Neural cell (in vitro differentiated cells): ENCODE measurements around the gene SLCO3A1. TPM values are rescaled to one million over a fixed set of nuclear protein-coding genes. Genes with fewer than 3 reads are reported as not detected.

Source experiments
- H2AFZ ChIP-seq: fragments of 200-600, 300-800 bp; sonication (generic), shearing (Covaris generic); 2 replicates; pipeline ENCODE4 v1.6.0; 2014; ENCODE audit warnings: low read depth, mild to moderate bottlenecking, antibody characterized with exemption, low read length, moderate library complexity
- H3F3A ChIP-seq: fragments of 200-600 bp; shearing (Covaris generic); 2 replicates; pipeline ENCODE4 v1.6.1; 2016; ENCODE audit warnings: mild to moderate bottlenecking, moderate library complexity, mixed read lengths, antibody characterized with exemption, low read length; ENCODE audit not compliant: insufficient read depth, poor library complexity, severe bottlenecking
- H3K27ac ChIP-seq: fragments of 200-600, 300-800 bp; sonication (generic), shearing (Covaris generic); 2 replicates; pipeline ENCODE4 v1.5.1; 2014; ENCODE audit warnings: mild to moderate bottlenecking, low read length, moderate library complexity
- H3K27me3 ChIP-seq: fragments of 300-800, 200-600 bp; sonication (generic), shearing (Covaris generic); 2 replicates; pipeline ENCODE4 v1.6.0; 2014; ENCODE audit warnings: mild to moderate bottlenecking, low read depth, low read length, moderate library complexity; ENCODE audit not compliant: insufficient read depth
- H3K36me3 ChIP-seq: fragments of 300-800, 200-600 bp; sonication (generic), shearing (Covaris generic); 2 replicates; pipeline ENCODE4 v1.5.1; 2014; ENCODE audit warnings: mild to moderate bottlenecking, antibody characterized with exemption, low read length, moderate library complexity; ENCODE audit not compliant: insufficient read depth
- H3K4me2 ChIP-seq: fragments of 300-800, 200-600 bp; sonication (generic), shearing (Covaris generic); 2 replicates; pipeline ENCODE4 v1.6.0; 2014; ENCODE audit warnings: mild to moderate bottlenecking, low read length
- H3K4me3 ChIP-seq: fragments of 300-800, 200-600 bp; sonication (generic), shearing (Covaris generic); 2 replicates; pipeline ENCODE4 v1.5.1; 2014; ENCODE audit warnings: mild to moderate bottlenecking, low read length, moderate library complexity
- H3K79me2 ChIP-seq: fragments of 200-600 bp; shearing (Covaris generic); replicated peaks from 2 replicates; pipeline ENCODE4 v1.6.0; 2014; ENCODE audit warnings: mild to moderate bottlenecking, low read length, moderate library complexity; ENCODE audit not compliant: insufficient read depth
- H3K9ac ChIP-seq: fragments of 300-800, 200-600 bp; sonication (generic), shearing (Covaris generic); 2 replicates; pipeline ENCODE4 v1.6.1; 2016; ENCODE audit warnings: mild to moderate bottlenecking, low read length, mixed read lengths
- H3K9me2 ChIP-seq: fragments of 200-600 bp; shearing (Covaris generic); 2 replicates; pipeline ENCODE4 v1.6.1; 2016; ENCODE audit warnings: mild to moderate bottlenecking, low read length, mixed read lengths; ENCODE audit not compliant: insufficient read depth
- H3K9me3 ChIP-seq: fragments of 200-600, 300-800 bp; sonication (generic), shearing (Covaris generic); 2 replicates; pipeline ENCODE4 v1.6.1; 2016; ENCODE audit warnings: mild to moderate bottlenecking, mixed run types, low read length, moderate library complexity, mixed read lengths
- H4K20me1 ChIP-seq: fragments of 200-600 bp; shearing (Covaris generic); 2 replicates; pipeline ENCODE4 v1.6.1; 2016; ENCODE audit warnings: mild to moderate bottlenecking, mixed run types; ENCODE audit not compliant: insufficient read depth
- EP300 ChIP-seq: fragments of 450-650 bp; conservative IDR thresholded peaks from 2 replicates; pipeline ENCODE4 v1.6.1; 2014; ENCODE audit warnings: antibody characterized with exemption, mild to moderate bottlenecking, moderate library complexity; ENCODE audit not compliant: poor library complexity, severe bottlenecking
- EZH2 ChIP-seq: fragments of 200-600, 300-800 bp; shearing (Covaris generic), sonication (generic); IDR thresholded peaks from 2 replicates; pipeline ENCODE4 v1.6.1; 2014; ENCODE audit warnings: antibody characterized with exemption, low read length, borderline replicate concordance, mild to moderate bottlenecking; ENCODE audit not compliant: insufficient read depth, poor library complexity, severe bottlenecking
- MXI1 ChIP-seq: fragments of 450-650 bp; conservative IDR thresholded peaks from 2 replicates; pipeline ENCODE4 v1.6.1; 2014; ENCODE audit warnings: antibody characterized with exemption, mild to moderate bottlenecking; ENCODE audit not compliant: poor library complexity, severe bottlenecking
- POLR2AphosphoS5 ChIP-seq: IDR thresholded peaks from 2 replicates; pipeline ENCODE4 v1.6.1; 2012
- RAD21 ChIP-seq: fragments of 450-650 bp; conservative IDR thresholded peaks from 2 replicates; pipeline ENCODE4 v1.6.1; 2014; ENCODE audit warnings: antibody characterized with exemption, mild to moderate bottlenecking, moderate library complexity
- REST ChIP-seq: IDR thresholded peaks from 2 replicates; pipeline ENCODE4 v1.6.1; 2012; ENCODE audit warnings: borderline replicate concordance
- SMC3 ChIP-seq: fragments of 450-650 bp; conservative IDR thresholded peaks from 2 replicates; pipeline ENCODE4 v1.6.1; 2014; ENCODE audit warnings: antibody characterized with exemption, mild to moderate bottlenecking, moderate library complexity; ENCODE audit not compliant: poor library complexity
- TAF1 ChIP-seq: IDR thresholded peaks from 2 replicates; pipeline ENCODE4 v1.6.1; 2012; ENCODE audit warnings: low read depth
- polyA plus RNA-seq: library from polyadenylated mRNA; depleted of rRNA; stranded (reverse); fragments of >200 nt; gene quantifications from 2 replicates; pipeline ENCODE4 v1.2.3, GENCODE V29; 2014
- TF ChIP-seq, protein P1 (sequence below): fragments of 450-650 bp; IDR thresholded peaks from 2 replicates; pipeline ENCODE4 v1.5.1; 2014; ENCODE audit warnings: antibody characterized with exemption, mild to moderate bottlenecking, moderate library complexity; ENCODE audit not compliant: poor library complexity, severe bottlenecking

SLCO3A1 gene
- polyA plus RNA-seq, 1 donor from 2014 or later = 14.2 TPM

- Histone ChIP-seq H4K20me1 (no peaks in the 10 kb centered on the region), H3K9me3 (no peaks in the 10 kb centered on the region), H3F3A (no peaks in the 10 kb centered on the region), H3K27me3 (no peaks in the 10 kb centered on the region), H3K9me2 (no peaks in the 10 kb centered on the region), H3K36me3 (no peaks in the 10 kb centered on the region), H3K27ac (no peak overlapping the region), H2AFZ (no peak overlapping the region), H3K9ac (no peak overlapping the region), H3K79me2 (peaks cover 5% of the 10 kb centered on the region), H3K4me3 (no peak overlapping the region), H3K4me2 (no peak overlapping the region)
- no peak for TF ChIP-seq TAF1
- no peak for TF ChIP-seq MXI1
These were observed 180.7 kb downstream of the SLCO3A1 start for GRCh38 chr15:92034227-92034626.

DNA sequence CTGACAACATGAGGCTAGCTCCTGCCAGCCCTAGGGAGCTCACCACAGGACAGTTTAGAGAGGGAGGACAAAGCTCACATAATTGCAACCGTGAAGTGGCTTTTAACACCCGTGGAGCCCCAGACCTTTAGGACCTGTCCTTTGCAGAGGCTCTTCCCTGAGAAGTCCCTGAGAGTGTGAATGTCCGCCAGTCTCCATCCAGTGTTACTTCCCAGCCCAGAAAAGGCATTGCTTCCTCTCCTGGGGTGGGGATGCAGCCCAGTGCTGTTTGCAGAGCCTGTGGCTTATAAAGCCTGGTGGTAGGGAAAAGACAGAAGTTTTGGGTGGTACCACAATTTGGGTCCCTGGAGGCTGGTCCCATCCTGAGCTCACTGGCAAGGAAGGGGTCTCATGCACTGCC, 182.0 kb downstream of the SLCO3A1 start:
- Histone ChIP-seq H4K20me1 (no peaks in the 10 kb centered on the region), H3K79me2 (peaks cover 5% of the 10 kb centered on the region), H3K4me3 (no peak overlapping the region), H3K9ac (no peak overlapping the region), H3K9me3 (no peaks in the 10 kb centered on the region), H2AFZ (no peak overlapping the region), H3K36me3 (no peaks in the 10 kb centered on the region), H3K9me2 (no peaks in the 10 kb centered on the region), H3K27ac (no peak overlapping the region), H3K27me3 (no peaks in the 10 kb centered on the region), H3K4me2 (no peak overlapping the region), H3F3A (no peaks in the 10 kb centered on the region)
- TF ChIP-seq, protein P1, sequence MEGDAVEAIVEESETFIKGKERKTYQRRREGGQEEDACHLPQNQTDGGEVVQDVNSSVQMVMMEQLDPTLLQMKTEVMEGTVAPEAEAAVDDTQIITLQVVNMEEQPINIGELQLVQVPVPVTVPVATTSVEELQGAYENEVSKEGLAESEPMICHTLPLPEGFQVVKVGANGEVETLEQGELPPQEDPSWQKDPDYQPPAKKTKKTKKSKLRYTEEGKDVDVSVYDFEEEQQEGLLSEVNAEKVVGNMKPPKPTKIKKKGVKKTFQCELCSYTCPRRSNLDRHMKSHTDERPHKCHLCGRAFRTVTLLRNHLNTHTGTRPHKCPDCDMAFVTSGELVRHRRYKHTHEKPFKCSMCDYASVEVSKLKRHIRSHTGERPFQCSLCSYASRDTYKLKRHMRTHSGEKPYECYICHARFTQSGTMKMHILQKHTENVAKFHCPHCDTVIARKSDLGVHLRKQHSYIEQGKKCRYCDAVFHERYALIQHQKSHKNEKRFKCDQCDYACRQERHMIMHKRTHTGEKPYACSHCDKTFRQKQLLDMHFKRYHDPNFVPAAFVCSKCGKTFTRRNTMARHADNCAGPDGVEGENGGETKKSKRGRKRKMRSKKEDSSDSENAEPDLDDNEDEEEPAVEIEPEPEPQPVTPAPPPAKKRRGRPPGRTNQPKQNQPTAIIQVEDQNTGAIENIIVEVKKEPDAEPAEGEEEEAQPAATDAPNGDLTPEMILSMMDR = no peak
- TF ChIP-seq RAD21 (no peak), TAF1 (no peak), EP300 (no peak), REST (no peak), POLR2AphosphoS5 (no peak), EZH2 (no peak), SMC3 (no peak), MXI1 (no peak)

DNA sequence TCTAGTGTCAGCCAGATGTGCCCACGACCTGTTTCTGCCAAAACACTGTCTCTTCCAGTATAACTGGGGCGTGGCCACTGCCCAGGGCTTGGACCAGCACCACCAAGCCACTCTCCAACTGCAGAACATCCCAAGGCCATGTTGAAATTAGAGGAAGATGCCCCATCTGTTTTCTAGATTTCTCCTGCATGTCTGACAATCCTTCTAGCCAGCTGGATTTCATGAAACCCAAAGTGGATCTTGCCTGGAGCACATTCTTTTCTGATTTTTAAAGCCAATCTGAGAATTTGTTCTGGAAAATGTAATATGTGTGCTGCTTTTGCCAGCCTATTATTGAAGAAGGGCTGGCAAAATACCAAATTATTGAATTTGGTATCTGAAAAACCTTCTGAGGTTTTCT, 182.5 kb downstream of the SLCO3A1 start:
- Histone ChIP-seq H3K27me3 (no peaks in the 10 kb centered on the region), H3K79me2 (peaks cover 5% of the 10 kb centered on the region), H3F3A (no peaks in the 10 kb centered on the region), H3K9me2 (no peaks in the 10 kb centered on the region), H3K27ac (no peak overlapping the region), H3K9ac (no peak overlapping the region), H4K20me1 (no peaks in the 10 kb centered on the region), H2AFZ (no peak overlapping the region), H3K9me3 (no peaks in the 10 kb centered on the region), H3K4me3 (no peak overlapping the region), H3K36me3 (no peaks in the 10 kb centered on the region), H3K4me2 (no peak overlapping the region)
- TF ChIP-seq RAD21 (no peak), MXI1 (no peak), POLR2AphosphoS5 (no peak), TAF1 (no peak), REST (no peak), EZH2 (no peak), EP300 (no peak)
- TF ChIP-seq, protein P1 = no peak
